Mesendoderm (in vitro differentiated cells): ENCODE results near the gene LAMA4.

Source experiments
- DNase-seq: peaks from one replicate; pipeline ENCODE4 v3.0.0; 2013
- H2AK5ac ChIP-seq: 2 replicates; pipeline ENCODE4 v1.6.1; 2013; ENCODE audit warnings: low read length, inconsistent platforms
- H2BK120ac ChIP-seq: 2 replicates; pipeline ENCODE4 v1.6.1; 2013; ENCODE audit warnings: low read depth, mild to moderate bottlenecking, low read length, moderate library complexity, mixed read lengths
- H2BK15ac ChIP-seq: replicated peaks from 2 replicates; pipeline ENCODE4 v1.6.1; 2013; ENCODE audit warnings: low read depth, mild to moderate bottlenecking, moderate library complexity
- H2BK5ac ChIP-seq: 2 replicates; pipeline ENCODE4 v1.6.1; 2013; ENCODE audit warnings: low read length, inconsistent platforms
- H3K18ac ChIP-seq: 2 replicates; pipeline ENCODE4 v1.6.1; 2013; ENCODE audit warnings: mild to moderate bottlenecking, low read length, mixed read lengths
- H3K23ac ChIP-seq: one replicate; pipeline ENCODE4 v1.6.1; 2013; ENCODE audit warnings: low read length
- H3K27ac ChIP-seq: 2 replicates; pipeline ENCODE4 v1.5.1; 2013; ENCODE audit warnings: low read depth, mild to moderate bottlenecking, inconsistent platforms, low read length, moderate library complexity
- H3K27me3 ChIP-seq: 2 replicates; pipeline ENCODE4 v1.6.1; 2013; ENCODE audit warnings: low read length, control low read depth, mild to moderate bottlenecking, inconsistent platforms; ENCODE audit not compliant: insufficient read depth, poor library complexity
- H3K36me3 ChIP-seq: 2 replicates; pipeline ENCODE4 v1.6.1; 2013; ENCODE audit warnings: low read length, inconsistent platforms; ENCODE audit not compliant: control insufficient read depth, insufficient read depth
- H3K4ac ChIP-seq: one replicate; pipeline ENCODE4 v1.6.1; 2013; ENCODE audit warnings: low read depth, mild to moderate bottlenecking, low read length, moderate library complexity
- H3K4me1 ChIP-seq: 2 replicates; pipeline ENCODE4 v1.6.1; 2013; ENCODE audit warnings: low read depth, low read length, inconsistent platforms; ENCODE audit not compliant: control insufficient read depth
- H3K4me2 ChIP-seq: 2 replicates; pipeline ENCODE4 v1.6.1; 2013; ENCODE audit warnings: low read length
- H3K4me3 ChIP-seq: 2 replicates; pipeline ENCODE4 v1.5.1; 2013; ENCODE audit warnings: mild to moderate bottlenecking, low read length
- H3K56ac ChIP-seq: one replicate; pipeline ENCODE4 v1.6.1; 2013; ENCODE audit warnings: low read length
- H3K79me1 ChIP-seq: 2 replicates; pipeline ENCODE4 v1.6.1; 2013; ENCODE audit warnings: low read length, inconsistent platforms
- H3K79me2 ChIP-seq: 2 replicates; pipeline ENCODE4 v1.6.1; 2013; ENCODE audit warnings: mild to moderate bottlenecking, low read length; ENCODE audit not compliant: control insufficient read depth, insufficient read depth
- H3K9ac ChIP-seq: 2 replicates; pipeline ENCODE4 v1.6.1; 2013; ENCODE audit warnings: low read length, inconsistent platforms
- H4K5ac ChIP-seq: one replicate; pipeline ENCODE4 v1.6.1; 2013; ENCODE audit warnings: low read length
- H4K8ac ChIP-seq: one replicate; pipeline ENCODE4 v1.6.1; 2013; ENCODE audit warnings: low read depth, mild to moderate bottlenecking, control low read depth, low read length, moderate library complexity
- WGBS: extraction: QIAGEN DNeasy Blood & Tissue Kit; methylation state at CpG from one replicate; pipeline ENCODE4 v1.1.7; 2013; ENCODE audit warnings: low lambda C conversion rate, missing lambda C conversion rate; ENCODE audit not compliant: insufficient coverage; ENCODE audit errors: extremely low coverage; 5-methylcytosine and 5-hydroxymethylcytosine counted together

LAMA4 gene

DNA sequence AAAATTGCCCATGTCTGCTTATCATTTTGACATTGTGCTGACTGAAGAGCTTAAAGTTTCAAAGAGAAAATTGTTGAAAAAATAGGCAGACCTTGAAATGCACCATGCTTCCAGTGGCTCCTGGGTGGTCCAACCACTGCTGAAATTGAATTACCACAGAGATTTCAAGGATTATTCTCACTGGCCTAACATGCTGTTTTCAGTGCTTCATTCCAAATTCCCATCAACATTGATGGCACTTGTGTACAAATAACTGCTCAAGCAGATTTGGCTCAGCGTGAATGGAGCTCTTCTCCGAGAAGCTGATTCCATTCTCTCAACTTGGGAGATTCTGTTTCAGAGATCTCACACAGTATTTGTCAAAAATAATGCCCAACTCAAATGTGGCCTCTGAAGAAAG, 75.5 kb downstream of the LAMA4 start:
- no peak overlapping the region for H3K4ac ChIP-seq
- H3K4me3 ChIP-seq: no peak overlapping the region
- H4K5ac ChIP-seq: no peak overlapping the region
- H3K56ac ChIP-seq: no peak overlapping the region
- H4K8ac ChIP-seq: no peak overlapping the region
- no peak overlapping the region for H3K18ac ChIP-seq
- no peaks in the 10 kb centered on the region for H3K27me3 ChIP-seq
- no peak overlapping the region for H3K27ac ChIP-seq
- H3K4me1 ChIP-seq: no peaks in the 10 kb centered on the region
- H3K79me1 ChIP-seq: no peaks in the 10 kb centered on the region
- no peak overlapping the region for H2BK120ac ChIP-seq
- H2BK5ac ChIP-seq: no peak overlapping the region
- no peak overlapping the region for H3K23ac ChIP-seq
- no peaks in the 10 kb centered on the region for H3K79me2 ChIP-seq
- no peak overlapping the region for H3K9ac ChIP-seq
- no peak overlapping the region for H2AK5ac ChIP-seq
- H3K4me2 ChIP-seq: no peak overlapping the region
- no peaks in the 10 kb centered on the region for H3K36me3 ChIP-seq
- no peak overlapping the region for H2BK15ac ChIP-seq
- no peak for DNase-seq
- WGBS: no CpG with 5 or more reads among the region's 2 CpGs

GRCh38 chr6:112177092-112177491, 77.3 kb downstream of the LAMA4 start:
- H3K4ac ChIP-seq: no peak overlapping the region
- H3K79me1 ChIP-seq: no peaks in the 10 kb centered on the region
- H2BK120ac ChIP-seq: no peak overlapping the region
- H3K27ac ChIP-seq: no peak overlapping the region
- no peaks in the 10 kb centered on the region for H3K36me3 ChIP-seq
- no peak overlapping the region for H3K23ac ChIP-seq
- no peak overlapping the region for H4K5ac ChIP-seq
- H2AK5ac ChIP-seq: no peak overlapping the region
- H3K27me3 ChIP-seq: no peaks in the 10 kb centered on the region
- no peak overlapping the region for H3K56ac ChIP-seq
- DNase-seq: no peak
- no peak overlapping the region for H3K4me3 ChIP-seq
- no peaks in the 10 kb centered on the region for H3K4me1 ChIP-seq
- no peak overlapping the region for H3K4me2 ChIP-seq
- no CpG with 5 or more reads among the region's 1 CpG for WGBS
- H2BK5ac ChIP-seq: no peak overlapping the region
- no peak overlapping the region for H4K8ac ChIP-seq
- H3K18ac ChIP-seq: no peak overlapping the region
- no peak overlapping the region for H2BK15ac ChIP-seq
- H3K79me2 ChIP-seq: no peaks in the 10 kb centered on the region
- H3K9ac ChIP-seq: no peak overlapping the region

- no peaks in the 10 kb centered on the region for H3K36me3 ChIP-seq
- H4K5ac ChIP-seq: no peak overlapping the region
- WGBS: no CpG with 5 or more reads among the region's 4 CpGs
- H2AK5ac ChIP-seq: no peak overlapping the region
- H3K9ac ChIP-seq: no peak overlapping the region
- no peaks in the 10 kb centered on the region for H3K79me2 ChIP-seq
- no peak overlapping the region for H3K18ac ChIP-seq
- H3K56ac ChIP-seq: no peak overlapping the region
- H3K79me1 ChIP-seq: no peaks in the 10 kb centered on the region
- H4K8ac ChIP-seq: no peak overlapping the region
- H3K27ac ChIP-seq: no peak overlapping the region
- H3K4me1 ChIP-seq: no peaks in the 10 kb centered on the region
- no peaks in the 10 kb centered on the region for H3K27me3 ChIP-seq
- H2BK15ac ChIP-seq: no peak overlapping the region
- no peak for DNase-seq
- no peak overlapping the region for H2BK120ac ChIP-seq
- H2BK5ac ChIP-seq: no peak overlapping the region
- no peak overlapping the region for H3K4me2 ChIP-seq
- H3K23ac ChIP-seq: no peak overlapping the region
- no peak overlapping the region for H3K4me3 ChIP-seq
- H3K4ac ChIP-seq: no peak overlapping the region
These were observed 78.2 kb downstream of the LAMA4 start for GRCh38 chr6:112176175-112176574.

GRCh38 chr6:112173221-112173804, 81.1 kb downstream of the LAMA4 start:
- Histone ChIP-seq H3K9ac (no peak overlapping the region), H3K4me3 (no peak overlapping the region), H3K4me1 (no peaks in the 10 kb centered on the region), H2BK5ac (no peak overlapping the region), H3K23ac (no peak overlapping the region), H3K27me3 (no peaks in the 10 kb centered on the region), H2AK5ac (no peak overlapping the region), H2BK120ac (no peak overlapping the region), H4K8ac (no peak overlapping the region), H3K56ac (no peak overlapping the region), H3K4me2 (no peak overlapping the region), H2BK15ac (no peak overlapping the region), H3K4ac (no peak overlapping the region), H3K79me1 (no peaks in the 10 kb centered on the region), H3K79me2 (no peaks in the 10 kb centered on the region), H3K18ac (no peak overlapping the region), H4K5ac (no peak overlapping the region), H3K36me3 (no peaks in the 10 kb centered on the region), H3K27ac (no peak overlapping the region)
- no peak for DNase-seq
- no CpG with 5 or more reads among the region's 2 CpGs for WGBS

- WGBS: no CpG with 5 or more reads among the region's 7 CpGs
- H2AK5ac ChIP-seq: no peak overlapping the region
- H3K9ac ChIP-seq: no peak overlapping the region
These were observed 81.8 kb downstream of the LAMA4 start for GRCh38 chr6:112172540-112172939.

GRCh38 chr6:112169541-112169940, 84.8 kb downstream of the LAMA4 start:
- no CpG with 5 or more reads among the region's 1 CpG for WGBS
- H3K4me1 ChIP-seq: no peaks in the 10 kb centered on the region

More at GRCh38 chr6:112172540-112172939, 81.8 kb downstream of the LAMA4 start:
- H3K79me1 ChIP-seq: no peaks in the 10 kb centered on the region
- H4K5ac ChIP-seq: no peak overlapping the region
- no peak overlapping the region for H3K56ac ChIP-seq
- no peak overlapping the region for H3K4me2 ChIP-seq
- no peak overlapping the region for H3K27ac ChIP-seq
- no peaks in the 10 kb centered on the region for H3K79me2 ChIP-seq
- H2BK120ac ChIP-seq: no peak overlapping the region
- H3K27me3 ChIP-seq: no peaks in the 10 kb centered on the region
- no peak overlapping the region for H3K4ac ChIP-seq
- no peaks in the 10 kb centered on the region for H3K36me3 ChIP-seq
- H2BK5ac ChIP-seq: no peak overlapping the region
- H2BK15ac ChIP-seq: no peak overlapping the region
- no peaks in the 10 kb centered on the region for H3K4me1 ChIP-seq
- DNase-seq: no peak
- no peak overlapping the region for H3K18ac ChIP-seq
- H4K8ac ChIP-seq: no peak overlapping the region
- H3K4me3 ChIP-seq: no peak overlapping the region
- no peak overlapping the region for H3K23ac ChIP-seq

More at GRCh38 chr6:112169541-112169940, 84.8 kb downstream of the LAMA4 start:
- no peaks in the 10 kb centered on the region for H3K36me3 ChIP-seq
- H3K79me1 ChIP-seq: no peaks in the 10 kb centered on the region
- no peaks in the 10 kb centered on the region for H3K27me3 ChIP-seq
- no peak overlapping the region for H3K56ac ChIP-seq
- no peak overlapping the region for H2BK15ac ChIP-seq
- H2BK120ac ChIP-seq: no peak overlapping the region
- no peak overlapping the region for H3K27ac ChIP-seq
- H4K5ac ChIP-seq: no peak overlapping the region
- no peak overlapping the region for H2BK5ac ChIP-seq
- no peaks in the 10 kb centered on the region for H3K79me2 ChIP-seq
- no peak for DNase-seq
- H3K23ac ChIP-seq: no peak overlapping the region
- no peak overlapping the region for H4K8ac ChIP-seq
- H2AK5ac ChIP-seq: no peak overlapping the region
- no peak overlapping the region for H3K9ac ChIP-seq
- H3K4me3 ChIP-seq: no peak overlapping the region
- no peak overlapping the region for H3K18ac ChIP-seq
- H3K4me2 ChIP-seq: no peak overlapping the region
- no peak overlapping the region for H3K4ac ChIP-seq
